Transverse colon (tissue), 3 donors: ENCODE results near the gene TBC1D2B.

ENCODE experiments used
- CTCF ChIP-seq, 5 experiments: fragments of 200-600 bp in 3 of 5; fragments of 450-650 bp in 2 of 5; sonication (generic) in 3 of 5; IDR thresholded peaks; 1 replicate in 2 of 5; 2 replicates in 3 of 5; pipeline ENCODE4 v1.5.1; 2016 to 2017; ENCODE audit warnings: antibody characterized with exemption in 5 of 5, inconsistent platforms in 3 of 5, mild to moderate bottlenecking in 2 of 5, moderate library complexity in 1 of 5
- POLR2A ChIP-seq: fragments of 450-650 bp; IDR thresholded peaks from one replicate; pipeline ENCODE4 v1.6.1; 2016; ENCODE audit warnings: antibody characterized with exemption, mild to moderate bottlenecking, moderate library complexity

- TF ChIP-seq CTCF (IDR thresholded peaks at IDR 0.05) = no peak
- TF ChIP-seq POLR2A = no peak
Observed at GRCh38 chr15:78082106-78082742, 4.7 kb upstream of the TBC1D2B start.
